ENCODE data around the gene FHIT.

The FHIT gene

DNA sequence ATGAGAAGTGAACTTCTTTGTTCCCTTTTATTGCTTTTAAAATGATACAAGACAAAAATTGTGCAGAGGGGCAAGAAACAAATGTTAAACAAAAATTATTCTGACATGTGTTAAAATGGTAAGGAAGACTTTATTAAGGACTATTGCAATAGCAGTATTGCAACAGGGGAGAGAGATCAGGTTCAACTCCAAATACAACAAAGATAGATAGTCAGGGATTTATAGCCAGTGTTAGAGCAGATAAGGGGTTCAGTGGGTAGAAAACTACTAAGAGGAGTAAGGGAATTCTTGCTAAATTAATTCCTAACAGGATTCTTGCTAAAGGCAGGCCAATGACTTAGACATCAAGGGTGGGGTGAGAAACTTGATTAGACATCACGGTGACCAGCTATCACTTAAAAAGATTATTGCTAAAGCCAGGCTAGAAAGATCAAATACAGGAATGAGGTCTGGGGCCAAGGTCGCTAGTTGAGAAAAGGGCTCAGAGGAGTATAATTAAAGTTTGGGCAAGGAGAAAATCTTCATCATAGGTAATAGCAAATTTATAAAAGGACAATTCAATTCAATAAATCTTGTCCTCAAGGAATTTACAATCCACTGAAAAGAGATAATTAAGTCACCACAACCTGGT is 81.5 kb downstream of the FHIT start:
- DNase-seq (ENCODE audit: low read depth in 2 of 2) = no peak

DNA sequence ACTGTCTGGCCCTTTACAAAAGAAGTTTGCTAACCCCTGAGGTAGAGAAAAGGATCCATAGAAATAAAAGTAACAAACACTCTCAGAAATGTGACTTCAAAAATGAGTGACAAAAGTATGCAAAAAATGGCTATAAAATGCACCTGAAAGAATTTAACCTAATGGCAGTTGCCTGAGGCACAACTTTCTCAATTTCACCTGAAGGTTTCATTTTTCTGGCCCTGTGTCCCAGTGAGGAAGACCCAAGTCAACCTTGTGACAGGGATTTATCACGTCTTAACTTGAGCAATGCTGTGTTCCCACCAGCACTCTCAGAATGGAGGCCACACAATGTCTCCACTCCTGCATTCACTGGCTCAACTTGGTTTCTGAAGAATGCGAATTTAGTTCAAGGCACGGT is 83.0 kb downstream of the FHIT start:
- no peak for DNase-seq (ENCODE audit: low read depth in 2 of 2)

GRCh38 chr3:61162965-61163364 is 88.3 kb downstream of the FHIT start:
- no peak for DNase-seq (ENCODE audit: low read depth in 2 of 2)

- DNase-seq (ENCODE audit: low read depth in 2 of 2) = no peak
Measured at GRCh38 chr3:61158667-61159066, 92.6 kb downstream of the FHIT start.

GRCh38 chr3:61158216-61158615 is 93.0 kb downstream of the FHIT start:
- DNase-seq (ENCODE audit: low read depth in 2 of 2) = no peak

GRCh38 chr3:61157414-61157813 is 93.8 kb downstream of the FHIT start:
- no peak for DNase-seq (ENCODE audit: low read depth in 2 of 2)

GRCh38 chr3:61155701-61156292 is 95.5 kb downstream of the FHIT start:
- DNase-seq (ENCODE audit: low read depth in 2 of 2) = no peak

GRCh38 chr3:61154457-61155198 is 96.6 kb downstream of the FHIT start:
- no peak for DNase-seq (ENCODE audit: low read depth in 2 of 2)

GRCh38 chr3:61152071-61152470 is 99.2 kb downstream of the FHIT start:
- no peak for DNase-seq (ENCODE audit: low read depth in 2 of 2)

DNA sequence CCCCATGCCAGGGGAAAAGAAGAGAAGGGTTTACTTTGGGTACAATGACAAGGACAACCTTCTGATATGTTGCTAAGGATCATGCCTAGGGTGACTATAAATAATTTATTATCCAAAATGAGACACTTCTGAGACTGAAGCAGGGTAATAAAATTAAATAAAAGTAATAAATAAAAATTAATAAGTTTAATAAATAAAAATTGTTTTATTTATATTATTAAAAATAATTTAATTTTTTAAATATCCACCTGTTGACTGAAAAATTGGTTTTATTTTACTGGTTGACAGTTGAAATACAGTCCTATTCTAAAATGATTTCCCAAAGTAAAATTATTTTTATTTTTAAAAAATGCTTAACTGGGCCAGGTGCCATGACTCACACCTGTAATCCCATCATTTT is 102.0 kb downstream of the FHIT start:
- no peak for DNase-seq (ENCODE audit: low read depth in 2 of 2)

DNA sequence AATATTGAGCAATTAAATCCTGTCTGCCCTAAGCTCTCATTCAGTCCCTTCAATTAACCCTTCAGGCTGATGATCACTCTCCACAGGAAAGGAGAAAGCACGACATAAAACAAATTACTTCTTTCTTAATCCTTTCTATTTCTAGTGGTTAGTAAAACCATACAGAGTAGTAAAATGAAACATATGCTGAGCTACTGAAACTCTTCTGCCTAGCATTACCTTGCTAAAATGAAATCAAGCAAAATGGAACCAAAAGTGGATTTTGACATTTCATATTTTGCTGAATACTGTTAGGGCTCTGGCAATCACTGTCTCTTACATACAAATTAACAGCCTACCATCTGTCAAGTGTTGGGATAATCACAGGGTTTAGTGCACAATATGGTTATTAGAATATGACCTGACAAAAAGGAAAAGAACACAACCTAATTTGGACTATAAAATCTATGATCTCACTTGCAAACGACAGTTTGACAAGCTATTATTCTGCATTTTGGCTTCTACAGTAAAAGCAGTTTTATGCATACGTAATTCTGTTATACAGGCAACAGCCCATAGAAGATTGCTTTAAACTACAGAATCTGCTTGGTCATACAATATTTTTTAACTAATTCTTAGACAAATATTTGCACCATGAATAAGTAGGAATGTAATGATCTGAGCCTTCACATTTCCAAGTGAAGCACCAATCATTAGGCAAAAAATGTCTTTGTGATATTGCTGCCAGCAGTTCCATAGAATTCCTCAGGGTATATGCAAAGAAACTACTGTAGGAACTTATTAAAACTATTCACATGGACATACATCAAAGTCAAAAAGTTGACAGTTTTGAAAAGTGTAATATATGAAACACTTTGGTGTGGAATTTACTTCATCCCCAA is 105.0 kb downstream of the FHIT start:
- no peak for DNase-seq (ENCODE audit: low read depth in 2 of 2)

DNA sequence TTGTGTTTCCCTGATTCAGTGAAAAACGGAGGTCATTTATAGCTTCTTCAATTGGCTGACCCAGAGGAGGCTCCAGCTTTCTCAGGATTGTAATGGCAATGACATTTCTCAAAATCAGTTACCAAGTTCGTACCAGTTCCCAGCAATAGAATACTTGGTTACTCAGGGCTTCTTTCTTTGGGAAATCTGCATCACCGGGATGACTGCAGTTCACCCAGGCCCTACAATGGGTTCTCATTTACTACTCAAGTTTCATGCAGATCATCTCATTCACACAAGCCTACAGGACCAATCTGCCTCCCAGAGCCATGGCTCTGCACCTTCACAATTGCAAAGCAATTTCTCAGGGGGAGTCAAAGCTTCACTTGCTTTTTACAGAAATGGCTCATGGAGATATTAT is 109.6 kb downstream of the FHIT start:
- DNase-seq (ENCODE audit: low read depth in 2 of 2) = no peak

DNA sequence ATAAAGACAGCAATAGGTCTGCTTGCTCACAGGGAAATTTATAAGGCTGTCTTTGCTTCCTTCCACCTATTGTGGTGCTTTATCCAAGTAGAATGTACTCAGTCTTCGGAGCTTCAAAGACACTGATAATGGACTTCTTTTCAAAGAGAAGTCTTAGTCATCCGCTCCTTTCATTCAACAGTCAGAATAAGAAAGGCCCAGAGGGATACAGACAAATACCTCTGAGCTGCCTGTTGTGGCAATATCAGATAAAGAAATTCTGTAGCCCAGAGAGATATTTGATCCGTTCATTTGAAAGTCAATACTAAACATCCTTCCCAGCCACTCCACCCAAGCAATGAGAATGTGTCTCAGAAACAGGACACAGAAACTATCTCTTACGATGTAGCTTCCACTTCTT is 110.0 kb downstream of the FHIT start:
- no peak for DNase-seq (ENCODE audit: low read depth in 2 of 2)

GRCh38 chr3:61139686-61140085 is 111.6 kb downstream of the FHIT start:
- DNase-seq (ENCODE audit: low read depth in 2 of 2) = no peak

- DNase-seq (ENCODE audit: low read depth in 2 of 2) = no peak
Measured at GRCh38 chr3:61138401-61138800, 112.9 kb downstream of the FHIT start.

DNA sequence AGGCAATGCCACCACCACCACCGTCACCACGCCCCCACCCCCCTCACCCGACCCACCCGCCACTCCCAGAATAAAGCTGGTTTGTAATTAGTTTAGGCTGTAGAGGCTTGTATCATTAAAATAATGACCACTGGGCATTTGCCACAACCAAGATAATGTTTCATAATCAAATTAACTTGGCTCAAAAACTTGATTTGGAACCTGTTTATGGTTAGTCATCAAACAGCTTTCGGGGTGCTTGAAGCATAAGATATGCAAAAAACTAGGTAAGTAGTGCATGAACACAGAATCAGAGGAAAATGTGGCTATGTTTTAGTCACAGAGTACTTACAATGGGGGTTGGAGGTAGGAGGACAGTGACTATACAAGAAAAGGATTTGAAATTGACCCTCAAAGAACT is 115.1 kb downstream of the FHIT start:
- no peak for DNase-seq (ENCODE audit: low read depth in 2 of 2)

DNA sequence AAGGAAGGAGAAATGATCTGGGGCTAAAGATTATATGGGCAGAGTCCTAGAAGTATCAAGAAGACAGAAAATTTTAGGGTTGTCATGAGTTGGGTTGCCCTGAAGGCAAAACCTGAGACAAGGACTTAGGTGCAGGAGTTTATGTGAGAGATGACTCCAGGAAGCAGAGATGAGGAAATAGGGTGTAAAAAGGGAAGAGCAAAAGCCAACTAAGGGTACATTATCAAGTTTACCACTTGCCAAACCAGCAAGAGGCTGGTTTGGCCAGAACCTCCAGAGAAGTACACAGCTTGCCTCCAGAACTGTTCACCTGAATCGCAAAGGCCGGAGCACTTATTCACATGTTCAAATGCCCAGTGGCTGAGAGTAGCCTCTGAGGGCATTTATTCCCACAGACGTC is 116.7 kb downstream of the FHIT start:
- no peak for DNase-seq (ENCODE audit: low read depth in 2 of 2)

DNA sequence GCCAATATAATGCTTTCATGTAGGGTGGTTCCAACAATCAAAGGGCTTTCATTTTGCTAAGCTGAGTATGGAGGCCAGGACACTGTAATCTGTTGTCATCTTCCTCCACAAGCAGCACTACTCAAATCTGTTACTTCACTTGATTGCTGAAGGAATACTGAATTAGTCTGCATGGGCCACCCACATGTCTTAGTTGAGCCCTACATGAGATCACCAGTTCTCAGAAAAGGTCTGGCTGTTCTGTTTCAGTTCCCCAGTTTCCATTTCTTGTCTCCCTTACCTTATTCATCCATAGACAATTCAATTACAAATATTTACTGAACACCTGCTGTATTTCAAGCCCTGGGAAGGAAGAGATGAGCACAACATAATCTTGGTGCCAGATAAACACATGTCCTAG is 119.2 kb downstream of the FHIT start:
- no peak for DNase-seq (ENCODE audit: low read depth in 2 of 2)

GRCh38 chr3:61118830-61119229 is 132.4 kb downstream of the FHIT start:
- no peak for DNase-seq (ENCODE audit: low read depth in 2 of 2)

- DNase-seq (ENCODE audit: low read depth in 2 of 2) = no peak
Measured at GRCh38 chr3:61117045-61117898, 134.0 kb downstream of the FHIT start.

DNA sequence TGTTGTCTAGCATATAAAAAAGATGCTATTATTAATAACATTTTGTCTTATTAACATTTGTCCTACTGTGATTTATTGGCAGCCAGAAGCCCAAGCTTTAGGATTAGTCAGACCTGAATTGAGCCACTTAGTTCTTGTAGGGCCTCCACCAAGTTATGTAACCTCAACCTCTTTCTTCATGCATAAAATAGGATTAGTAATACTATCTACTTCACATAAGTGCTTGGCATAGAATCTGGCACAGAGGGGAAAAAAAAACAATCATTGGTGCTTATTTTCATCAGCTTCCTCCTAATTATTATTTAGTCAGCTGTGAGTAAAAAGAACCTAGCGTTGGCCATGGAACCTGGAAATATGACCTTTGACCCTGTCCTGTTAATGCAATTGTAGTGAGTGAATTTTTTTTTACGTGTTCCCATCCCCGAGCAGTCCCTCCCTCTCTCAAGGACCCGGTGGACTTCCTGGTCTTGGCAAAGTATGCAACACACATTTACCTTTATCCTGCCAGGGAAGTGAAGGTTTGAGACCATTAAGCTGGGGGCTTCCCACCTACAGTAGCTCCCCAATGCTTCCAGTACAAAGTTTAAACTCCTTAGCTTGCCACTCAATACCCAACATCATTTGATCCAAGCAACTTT is 136.8 kb downstream of the FHIT start:
- DNase-seq (ENCODE audit: low read depth in 2 of 2) = no peak

All from stimulated activated CD4-positive, alpha-beta T cell treated with anti-CD3 and anti-CD28 coated beads, Interleukin-12 subunit alpha, Interleukin-12 subunit beta, amount 100 ng/mL, for 24 hours (primary cell).